ENCODE data around the gene TPH2.

- TF ChIP-seq POLR2A (IDR thresholded peaks at IDR 0.05) = no peak
- TF ChIP-seq CTCF (IDR thresholded peaks at IDR 0.05) = no peak
Observed at GRCh38 chr12:71948390-71948789, 9.7 kb downstream of the TPH2 start.

Measured in esophagus squamous epithelium (tissue), 4 donors.